ENCODE measurements around the gene ATG3. TPM values are rescaled to one million over a fixed set of nuclear protein-coding genes. Genes with fewer than 3 reads are reported as not detected.
"Not testable (repeated sequence)": the region's sequence is repeated elsewhere in the genome, so short reads cannot be mapped to it uniquely, and the experiment has no call there.

ATG3 gene
- total and polyA plus RNA-seq, 2 donors (not counting 1 experiment from before 2014, with no cell fraction given), result 65.2 to 92.2 TPM

DNA sequence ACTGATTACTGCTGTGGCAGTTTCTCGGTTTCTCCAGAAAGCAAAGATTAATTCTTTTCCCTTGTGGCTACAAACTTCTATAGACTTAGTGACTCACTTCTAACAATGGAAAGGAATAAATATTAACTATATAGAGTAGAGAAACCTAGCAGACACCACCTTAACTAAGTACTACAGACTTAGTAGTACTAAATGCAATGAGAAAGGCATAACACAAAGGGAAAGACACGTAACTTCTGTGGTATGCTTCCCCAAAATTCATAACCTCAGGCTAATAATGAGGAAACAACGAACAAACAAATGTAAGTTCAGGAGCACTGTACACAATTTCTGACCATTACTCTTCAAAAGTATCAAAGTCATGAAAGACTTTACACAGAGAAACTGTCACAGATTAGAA lies 31.2 kb downstream of the ATG3 start:
- Histone ChIP-seq H2AFZ (ENCODE audit: low read length) (no peak overlapping the region), H3K9me3 (ENCODE audit: control insufficient read depth, insufficient read depth, low read depth, low read length) (no peaks in the 10 kb centered on the region), H3K36me3 (ENCODE audit: control insufficient read depth, insufficient read depth, low read length) (no peaks in the 10 kb centered on the region), H3K4me2 (ENCODE audit: extremely low read depth, insufficient read depth, low read length) (no peak overlapping the region), H3K27ac (ENCODE audit: insufficient read depth, low read length) (no peak overlapping the region), H3K9ac (ENCODE audit: insufficient read depth, low read length) (no peak overlapping the region), H3K27me3 (ENCODE audit: control insufficient read depth, insufficient read depth, low read length) (no peaks in the 10 kb centered on the region), H3K4me1 (ENCODE audit: control insufficient read depth, extremely low read depth, insufficient read depth, low read length) (no peaks in the 10 kb centered on the region), H4K20me1 (ENCODE audit: control insufficient read depth, extremely low read depth, insufficient read depth, low read length) (no peaks in the 10 kb centered on the region), H3K4me3 (replicated peaks in 1 of 4; ENCODE audit: control extremely low read depth in 1 of 4, insufficient read depth in 1 of 4, low read depth in 3 of 4, low read length in 4 of 4) (no peak overlapping the region), H3K79me2 (ENCODE audit: control insufficient read depth, insufficient read depth, low read length) (no peaks in the 10 kb centered on the region)
- TF ChIP-seq, protein P1, sequence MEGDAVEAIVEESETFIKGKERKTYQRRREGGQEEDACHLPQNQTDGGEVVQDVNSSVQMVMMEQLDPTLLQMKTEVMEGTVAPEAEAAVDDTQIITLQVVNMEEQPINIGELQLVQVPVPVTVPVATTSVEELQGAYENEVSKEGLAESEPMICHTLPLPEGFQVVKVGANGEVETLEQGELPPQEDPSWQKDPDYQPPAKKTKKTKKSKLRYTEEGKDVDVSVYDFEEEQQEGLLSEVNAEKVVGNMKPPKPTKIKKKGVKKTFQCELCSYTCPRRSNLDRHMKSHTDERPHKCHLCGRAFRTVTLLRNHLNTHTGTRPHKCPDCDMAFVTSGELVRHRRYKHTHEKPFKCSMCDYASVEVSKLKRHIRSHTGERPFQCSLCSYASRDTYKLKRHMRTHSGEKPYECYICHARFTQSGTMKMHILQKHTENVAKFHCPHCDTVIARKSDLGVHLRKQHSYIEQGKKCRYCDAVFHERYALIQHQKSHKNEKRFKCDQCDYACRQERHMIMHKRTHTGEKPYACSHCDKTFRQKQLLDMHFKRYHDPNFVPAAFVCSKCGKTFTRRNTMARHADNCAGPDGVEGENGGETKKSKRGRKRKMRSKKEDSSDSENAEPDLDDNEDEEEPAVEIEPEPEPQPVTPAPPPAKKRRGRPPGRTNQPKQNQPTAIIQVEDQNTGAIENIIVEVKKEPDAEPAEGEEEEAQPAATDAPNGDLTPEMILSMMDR (conservative IDR thresholded peaks at IDR 0.05 in 1 of 2, IDR thresholded peaks at IDR 0.05 in 1 of 2; ENCODE audit: low read depth in 1 of 2, low read length in 2 of 2), result no peak
- no peak for TF ChIP-seq EZH2 (IDR thresholded peaks at IDR 0.05; ENCODE audit: low read length, missing control alignments)
- no peak for DNase-seq (ENCODE audit: low read depth in 2 of 2)

GRCh38 chr3:112524127-112524526 lies 37.6 kb downstream of the ATG3 start:
- DNase-seq (ENCODE audit: low read depth in 2 of 2); H3K36me3 ChIP-seq (ENCODE audit: control insufficient read depth, insufficient read depth, low read length); H3K4me3 ChIP-seq (replicated peaks in 1 of 4; ENCODE audit: control extremely low read depth in 1 of 4, insufficient read depth in 1 of 4, low read depth in 3 of 4, low read length in 4 of 4); H2AFZ ChIP-seq (ENCODE audit: low read length); H3K27ac ChIP-seq (ENCODE audit: insufficient read depth, low read length); H4K20me1 ChIP-seq (ENCODE audit: control insufficient read depth, extremely low read depth, insufficient read depth, low read length); H3K9me3 ChIP-seq (ENCODE audit: control insufficient read depth, insufficient read depth, low read depth, low read length); H3K9ac ChIP-seq (ENCODE audit: insufficient read depth, low read length); H3K27me3 ChIP-seq (ENCODE audit: control insufficient read depth, insufficient read depth, low read length); H3K4me1 ChIP-seq (ENCODE audit: control insufficient read depth, extremely low read depth, insufficient read depth, low read length); H3K4me2 ChIP-seq (ENCODE audit: extremely low read depth, insufficient read depth, low read length); H3K79me2 ChIP-seq (ENCODE audit: control insufficient read depth, insufficient read depth, low read length): not testable (repeated sequence)

GRCh38 chr3:112519424-112520001 lies 42.2 kb downstream of the ATG3 start:
- H4K20me1 ChIP-seq (ENCODE audit: control insufficient read depth, extremely low read depth, insufficient read depth, low read length), result no peaks in the 10 kb centered on the region
- no peaks in the 10 kb centered on the region for H3K9me3 ChIP-seq (ENCODE audit: control insufficient read depth, insufficient read depth, low read depth, low read length)
- H3K36me3 ChIP-seq (ENCODE audit: control insufficient read depth, insufficient read depth, low read length), result no peaks in the 10 kb centered on the region
- no peaks in the 10 kb centered on the region for H3K79me2 ChIP-seq (ENCODE audit: control insufficient read depth, insufficient read depth, low read length)
- H3K27ac ChIP-seq (ENCODE audit: insufficient read depth, low read length), result no peak overlapping the region
- H3K4me2 ChIP-seq (ENCODE audit: extremely low read depth, insufficient read depth, low read length), result no peak overlapping the region
- peak; percentile 59 to 86 for DNase-seq (ENCODE audit: low read depth in 2 of 2)
- no peaks in the 10 kb centered on the region for H3K27me3 ChIP-seq (ENCODE audit: control insufficient read depth, insufficient read depth, low read length)
- no peak overlapping the region for H3K4me3 ChIP-seq (replicated peaks in 1 of 4; ENCODE audit: control extremely low read depth in 1 of 4, insufficient read depth in 1 of 4, low read depth in 3 of 4, low read length in 4 of 4)
- no peaks in the 10 kb centered on the region for H3K4me1 ChIP-seq (ENCODE audit: control insufficient read depth, extremely low read depth, insufficient read depth, low read length)
- TF ChIP-seq EZH2 (IDR thresholded peaks at IDR 0.05; ENCODE audit: low read length, missing control alignments), result no peak
- TF ChIP-seq, protein P1 (conservative IDR thresholded peaks at IDR 0.05 in 1 of 2, IDR thresholded peaks at IDR 0.05 in 1 of 2; ENCODE audit: low read depth in 1 of 2, low read length in 2 of 2), result peak; percentile 68 to 76
- no peak overlapping the region for H3K9ac ChIP-seq (ENCODE audit: insufficient read depth, low read length)
- no peak overlapping the region for H2AFZ ChIP-seq (ENCODE audit: low read length)

DNA sequence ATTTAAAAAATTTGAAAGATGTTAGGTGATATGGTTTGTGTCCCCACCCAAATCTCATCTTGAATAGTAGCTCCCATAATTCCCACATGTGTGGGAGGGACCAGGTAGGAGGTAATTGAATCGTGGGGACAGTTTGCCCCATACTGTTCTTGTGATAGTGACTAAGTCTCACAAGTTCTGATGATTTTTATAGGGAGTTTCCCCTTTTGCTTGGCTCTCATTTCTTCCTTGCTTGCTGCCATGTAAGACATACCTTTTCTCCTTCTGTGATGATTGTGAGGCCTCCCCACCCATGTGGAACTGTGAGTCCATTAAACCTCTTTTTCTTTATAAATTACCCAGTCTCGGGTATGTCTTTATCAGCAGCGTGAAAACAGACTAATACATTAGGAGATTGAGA lies 42.8 kb downstream of the ATG3 start:
- H4K20me1 ChIP-seq (ENCODE audit: control insufficient read depth, extremely low read depth, insufficient read depth, low read length); H3K79me2 ChIP-seq (ENCODE audit: control insufficient read depth, insufficient read depth, low read length); H3K4me1 ChIP-seq (ENCODE audit: control insufficient read depth, extremely low read depth, insufficient read depth, low read length); H3K36me3 ChIP-seq (ENCODE audit: control insufficient read depth, insufficient read depth, low read length); H3K9me3 ChIP-seq (ENCODE audit: control insufficient read depth, insufficient read depth, low read depth, low read length); H3K4me2 ChIP-seq (ENCODE audit: extremely low read depth, insufficient read depth, low read length); H3K4me3 ChIP-seq (replicated peaks in 1 of 4; ENCODE audit: control extremely low read depth in 1 of 4, insufficient read depth in 1 of 4, low read depth in 3 of 4, low read length in 4 of 4); H3K9ac ChIP-seq (ENCODE audit: insufficient read depth, low read length); H3K27ac ChIP-seq (ENCODE audit: insufficient read depth, low read length); H3K27me3 ChIP-seq (ENCODE audit: control insufficient read depth, insufficient read depth, low read length); DNase-seq (ENCODE audit: low read depth in 2 of 2); H2AFZ ChIP-seq (ENCODE audit: low read length): not testable (repeated sequence)
